A673 (cell line): Measurements from ENCODE around the gene PTH2.

ENCODE experiments used
- CTCF ChIP-seq: fragments of 300-800, 200-600 bp; sonication (generic); conservative IDR thresholded peaks from 2 replicates; pipeline ENCODE4 v1.5.1; 2017; ENCODE audit warnings: low read depth, mild to moderate bottlenecking, antibody characterized with exemption, low read length, moderate library complexity, mixed read lengths
- EZH2 ChIP-seq: fragments of 200-600 bp; sonication (generic); IDR thresholded peaks from 2 replicates; pipeline ENCODE4 v1.6.1; 2017; ENCODE audit warnings: borderline replicate concordance, low read depth, mild to moderate bottlenecking, mixed read lengths, antibody characterized with exemption, low read length; ENCODE audit not compliant: poor library complexity, severe bottlenecking

- TF ChIP-seq CTCF (no peak), EZH2 (no peak)
These were observed 39.6 kb downstream of the PTH2 start for GRCh38 chr19:49383599-49383998.
